NCI-H146 treated with DMSO at 0.1 percent for 48 hours (cell line): ENCODE data around the gene CLTCL1.
"Not testable (repeated sequence)": the region's sequence is repeated elsewhere in the genome, so short reads cannot be mapped to it uniquely, and the experiment has no call there.

Experiments
- DNase-seq: peaks from one replicate; lab custom pipeline; 2025; ENCODE audit not compliant: unreplicated experiment; lab: John Stamatoyannopoulos, UW

The CLTCL1 gene

GRCh38 chr22:19291580-19292457, at the start of gene CLTCL1:
Gene CLTCL1 (minus strand): TSS chr22:19291719. CDS start chr22:19291641, 78 bp downstream.
- peak; percentile 42 for DNase-seq

GRCh38 chr22:19337137-19337536, 45.6 kb upstream of the CLTCL1 start:
- no peak for DNase-seq

- DNase-seq: no peak
These were observed 44.9 kb upstream of the CLTCL1 start for GRCh38 chr22:19336133-19337075.

DNA sequence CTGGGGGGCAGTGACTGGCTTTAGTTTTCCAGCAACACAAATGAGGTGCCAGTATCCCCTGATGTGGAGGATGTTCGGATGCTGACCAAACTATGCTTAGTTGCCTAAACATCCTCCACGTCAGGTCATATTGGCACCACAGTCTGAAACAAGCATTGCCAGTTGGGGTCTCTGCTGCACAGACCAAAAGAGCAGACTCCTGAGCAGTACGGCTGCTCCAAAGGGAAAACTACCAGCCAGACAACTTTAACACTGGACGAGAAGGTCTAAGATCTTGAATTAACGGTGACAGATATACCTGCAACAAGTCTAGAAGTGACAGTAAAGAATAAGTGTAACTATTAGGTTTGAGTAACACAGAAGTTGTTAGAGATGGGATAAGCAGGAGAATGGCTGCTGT, 40.5 kb upstream of the CLTCL1 start:
- DNase-seq: no peak

- no peak for DNase-seq
These were observed 40.0 kb upstream of the CLTCL1 start for GRCh38 chr22:19331474-19331873.

- DNase-seq: no peak
These were observed 39.4 kb upstream of the CLTCL1 start for GRCh38 chr22:19330865-19331418.

DNA sequence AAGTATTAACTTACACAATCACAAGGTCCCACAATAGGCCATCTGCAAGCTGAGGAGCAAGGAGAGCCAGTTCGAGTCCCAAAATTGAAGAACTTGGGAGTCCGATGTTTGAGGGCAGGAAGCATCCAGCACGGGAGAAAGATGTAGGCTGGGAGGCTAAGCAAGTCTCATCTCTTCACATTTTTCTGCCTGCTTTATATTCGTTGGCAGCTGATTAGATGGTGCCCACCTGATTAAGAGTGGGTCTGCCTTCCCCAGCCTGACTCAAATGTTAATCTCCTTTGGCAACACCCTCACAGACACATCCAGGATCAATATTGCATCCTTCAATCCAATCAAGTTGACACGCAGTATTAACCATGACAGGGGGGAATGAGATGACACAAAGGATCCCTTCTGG, 38.7 kb upstream of the CLTCL1 start:
- DNase-seq: not testable (repeated sequence)

DNA sequence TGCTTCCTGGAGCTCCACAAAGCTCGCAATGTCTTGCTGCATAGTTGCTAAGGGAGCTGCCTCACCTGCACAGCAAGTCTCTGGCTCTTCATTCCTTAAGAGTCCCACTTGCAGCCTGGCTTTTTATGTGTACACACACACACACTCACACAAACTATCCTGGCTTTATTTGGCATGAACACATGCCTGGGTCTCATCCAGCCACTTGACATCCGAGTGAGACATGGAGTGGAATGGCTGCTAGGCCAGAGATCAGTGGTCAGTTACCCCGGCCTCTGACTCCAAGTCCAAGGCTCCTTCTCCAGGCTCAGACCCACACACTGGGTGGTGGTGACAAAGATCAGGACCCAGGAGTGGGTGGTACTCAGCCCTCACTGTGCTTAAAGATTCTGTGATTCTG, 37.9 kb upstream of the CLTCL1 start:
- no peak for DNase-seq

DNA sequence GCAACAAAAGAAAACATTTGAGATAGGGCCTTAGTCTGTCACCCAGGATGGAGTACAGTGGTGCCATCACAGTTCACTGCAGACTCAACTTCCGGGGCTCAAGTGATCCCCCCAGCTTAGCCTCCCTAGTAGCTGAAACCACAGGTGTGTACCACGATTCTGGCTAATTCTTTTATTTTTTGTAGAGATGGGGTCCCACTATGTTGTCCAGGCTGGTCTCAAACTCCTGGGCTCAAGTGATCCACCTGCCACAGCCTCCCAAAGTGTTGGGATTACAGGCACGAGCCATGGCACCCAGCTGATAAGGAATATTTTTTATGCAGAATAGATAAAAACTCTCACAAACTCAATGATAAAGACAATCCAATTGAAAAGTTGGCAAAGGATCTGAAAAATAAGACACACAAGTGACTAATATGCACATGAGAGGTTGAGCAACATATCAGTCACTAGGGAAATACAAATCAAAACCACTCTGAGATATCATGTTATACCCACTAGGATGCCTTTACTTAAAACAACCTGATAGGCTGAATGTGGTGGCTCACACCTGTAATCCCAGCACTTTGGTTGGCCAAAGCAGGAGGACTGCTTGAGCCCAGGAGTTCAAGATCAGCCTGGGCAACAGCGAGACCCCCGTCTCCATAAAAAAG, 33.9 kb upstream of the CLTCL1 start:
- no peak for DNase-seq

- DNase-seq: not testable (repeated sequence)
These were observed 31.9 kb upstream of the CLTCL1 start for GRCh38 chr22:19323420-19323819.

- DNase-seq: no peak
These were observed 30.2 kb upstream of the CLTCL1 start for GRCh38 chr22:19321757-19322156.

DNA sequence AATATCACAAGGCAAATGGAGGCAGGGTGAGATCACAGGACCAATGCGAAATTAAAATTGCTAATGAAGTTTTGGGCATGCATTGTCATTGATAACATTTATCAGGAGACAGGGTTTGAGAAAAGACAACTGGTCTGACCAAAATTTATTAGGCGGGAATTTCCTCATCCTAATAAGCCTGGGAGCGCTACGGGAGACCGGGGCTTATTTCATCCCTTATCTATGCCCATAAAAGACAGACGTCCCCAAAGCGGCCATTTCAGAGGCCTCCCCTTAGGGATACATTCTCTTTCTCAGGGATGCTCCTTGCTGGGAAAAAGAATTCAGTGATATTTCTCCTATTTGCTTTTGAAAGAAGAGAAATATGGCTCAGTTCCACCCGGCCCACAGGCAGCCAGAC, 28.6 kb upstream of the CLTCL1 start:
- DNase-seq: not testable (repeated sequence)

DNA sequence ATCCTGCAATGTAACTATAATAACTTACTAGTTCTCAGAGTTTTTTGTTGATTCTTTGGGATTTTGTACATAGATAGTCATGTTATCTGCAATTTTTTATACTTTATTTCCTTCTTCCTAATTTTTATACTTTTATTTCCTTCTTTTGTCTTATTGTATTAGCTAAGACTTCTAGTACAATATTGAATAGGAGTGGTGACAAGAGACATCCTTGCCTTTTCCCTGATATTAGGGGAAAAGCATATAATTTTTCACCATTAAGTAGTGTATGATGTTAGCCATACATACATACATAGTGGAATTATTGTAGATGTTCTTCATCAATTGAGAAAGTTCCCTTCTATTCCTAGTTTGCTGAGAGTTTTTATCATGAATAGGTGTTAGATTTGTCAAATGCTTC, 27.8 kb upstream of the CLTCL1 start:
- DNase-seq: no peak

GRCh38 chr22:19317865-19318264, 26.3 kb upstream of the CLTCL1 start:
- no peak for DNase-seq

DNA sequence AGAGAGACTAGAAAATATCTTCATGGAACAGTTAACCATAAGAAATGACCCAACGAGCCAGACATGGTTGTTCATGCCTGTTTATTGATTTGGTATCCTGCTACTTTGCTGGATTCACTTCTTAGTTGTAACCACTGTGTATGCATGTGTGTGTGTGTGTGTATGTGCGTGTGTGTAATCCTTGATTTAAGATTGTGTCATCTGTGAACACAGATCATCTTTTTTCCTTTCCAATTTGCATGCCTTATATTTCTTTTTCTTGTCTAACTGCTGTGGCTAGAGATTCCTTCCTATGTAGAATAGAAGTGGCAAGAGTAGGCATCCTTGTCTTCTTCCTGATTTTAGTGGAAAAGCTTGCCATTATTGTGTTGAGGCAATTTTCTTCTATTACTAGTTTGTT, 16.4 kb upstream of the CLTCL1 start:
- DNase-seq: no peak

- DNase-seq: not testable (repeated sequence)
These were observed 15.0 kb upstream of the CLTCL1 start for GRCh38 chr22:19306535-19306934.

GRCh38 chr22:19304547-19304946, 13.0 kb upstream of the CLTCL1 start:
- no peak for DNase-seq

GRCh38 chr22:19303785-19304184, 12.3 kb upstream of the CLTCL1 start:
- no peak for DNase-seq

DNA sequence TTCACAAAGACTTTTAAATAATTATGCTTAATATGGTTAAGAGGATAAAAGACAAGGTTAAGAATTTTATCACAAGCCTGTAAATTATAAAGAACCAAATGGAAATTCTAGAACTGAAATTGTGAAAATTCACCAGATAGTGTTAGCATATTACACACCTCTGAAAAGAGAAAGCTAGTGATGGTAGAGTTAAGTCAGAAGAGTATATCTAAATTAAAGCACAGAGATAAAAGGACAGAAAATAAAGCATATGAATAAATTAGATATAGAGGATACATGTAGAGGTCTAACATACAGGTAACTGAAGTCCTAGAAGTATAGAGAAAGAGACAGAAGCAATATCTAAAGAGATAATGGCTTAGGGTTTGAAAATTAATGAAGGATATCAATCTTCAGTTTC, 4.2 kb upstream of the CLTCL1 start:
- DNase-seq: no peak

- DNase-seq: peak; percentile 63
These were observed 1.1 kb upstream of the CLTCL1 start for GRCh38 chr22:19292458-19293230.
